Measurements from ENCODE around the gene RALGAPA2. TPM values are rescaled to one million over a fixed set of nuclear protein-coding genes. Genes with fewer than 3 reads are reported as not detected.

The RALGAPA2 gene
- total RNA-seq, 2 donors from 2014 or later = 27.8 to 28.5 TPM

- H3K27me3 ChIP-seq = no peaks in the 10 kb centered on the region
- no peak for TF ChIP-seq CTCF (IDR thresholded peaks at IDR 0.05)
- no peak overlapping the region for H3K4me3 ChIP-seq
- H3K9me3 ChIP-seq = no peaks in the 10 kb centered on the region
- DNase-seq (ENCODE audit: low spot score) = no peak
- H3K27ac ChIP-seq = no peak overlapping the region
- H3K4me1 ChIP-seq = peaks cover 0 to 14% of the 10 kb centered on the region in 2 donors
- no peaks in the 10 kb centered on the region for H3K36me3 ChIP-seq
These were observed 301.8 kb downstream of the RALGAPA2 start for GRCh38 chr20:20410678-20411077.

- peaks cover 0 to 14% of the 10 kb centered on the region in 2 donors for H3K4me1 ChIP-seq
- no peak for TF ChIP-seq CTCF (IDR thresholded peaks at IDR 0.05)
- no peak for DNase-seq (ENCODE audit: low spot score)
- H3K9me3 ChIP-seq = no peaks in the 10 kb centered on the region
- H3K36me3 ChIP-seq = no peaks in the 10 kb centered on the region
- H3K4me3 ChIP-seq = no peak overlapping the region
- H3K27me3 ChIP-seq = no peaks in the 10 kb centered on the region
- H3K27ac ChIP-seq = no peak overlapping the region
These were observed 303.1 kb downstream of the RALGAPA2 start for GRCh38 chr20:20409331-20409730.

GRCh38 chr20:20407891-20408805 is 304.3 kb downstream of the RALGAPA2 start:
- Histone ChIP-seq H3K36me3 (no peaks in the 10 kb centered on the region), H3K27ac (no peak overlapping the region), H3K27me3 (no peaks in the 10 kb centered on the region), H3K4me1 (peaks cover 0 to 14% of the 10 kb centered on the region in 2 donors), H3K9me3 (no peaks in the 10 kb centered on the region), H3K4me3 (no peak overlapping the region)
- DNase-seq (ENCODE audit: low spot score) = no peak
- TF ChIP-seq CTCF (IDR thresholded peaks at IDR 0.05) = peak in 1 of 2 donors; percentile 29

- H3K9me3 ChIP-seq = no peaks in the 10 kb centered on the region
- H3K27me3 ChIP-seq = no peaks in the 10 kb centered on the region
- peaks cover 0 to 13% of the 10 kb centered on the region in 2 donors for H3K4me1 ChIP-seq
- no peak for TF ChIP-seq CTCF (IDR thresholded peaks at IDR 0.05)
- no peaks in the 10 kb centered on the region for H3K36me3 ChIP-seq
- H3K27ac ChIP-seq = no peak overlapping the region
- no peak for DNase-seq (ENCODE audit: low spot score)
- no peak overlapping the region for H3K4me3 ChIP-seq
These were observed 306.1 kb downstream of the RALGAPA2 start for GRCh38 chr20:20406306-20406705.

GRCh38 chr20:20405623-20406022 is 306.8 kb downstream of the RALGAPA2 start:
- Histone ChIP-seq H3K27ac (no peak overlapping the region), H3K4me3 (no peak overlapping the region), H3K9me3 (no peaks in the 10 kb centered on the region), H3K36me3 (no peaks in the 10 kb centered on the region), H3K27me3 (no peaks in the 10 kb centered on the region), H3K4me1 (peaks cover 0 to 6% of the 10 kb centered on the region in 2 donors)
- no peak for TF ChIP-seq CTCF (IDR thresholded peaks at IDR 0.05)
- no peak for DNase-seq (ENCODE audit: low spot score)

All from right atrium auricular region (tissue), 2 donors.